Fibroblast of villous mesenchyme (primary cell): ENCODE results near the gene YKT6. TPM values are rescaled to one million over a fixed set of nuclear protein-coding genes. Genes with fewer than 3 reads are reported as not detected.

Source experiments
- DNase-seq: peaks from one replicate; pipeline ENCODE4 v3.0.0-alpha.2; 2010; ENCODE audit warnings: low read depth
- H3K4me3 ChIP-seq: 2 replicates; pipeline ENCODE4 v1.5.1; 2011; ENCODE audit warnings: low read depth, mild to moderate bottlenecking, low read length
- CTCF ChIP-seq: IDR thresholded peaks from 2 replicates; pipeline ENCODE4 v1.5.1; 2012; ENCODE audit warnings: low read depth, mild to moderate bottlenecking, low read length; ENCODE audit not compliant: insufficient read depth
- total RNA-seq: library from RNA; depleted of rRNA; stranded (reverse); fragments of >200 nt; gene quantifications from 2 replicates; pipeline ENCODE4 v1.2.3, GENCODE V29; 2012

The YKT6 gene
- total RNA-seq, 1 donor, result 108 TPM

- no peak for TF ChIP-seq CTCF
- H3K4me3 ChIP-seq, result no peak overlapping the region
- no peak for DNase-seq
Observed at GRCh38 chr7:44226396-44226753, 25.6 kb downstream of the YKT6 start.

- TF ChIP-seq CTCF, result no peak
- DNase-seq, result no peak
- H3K4me3 ChIP-seq, result no peak overlapping the region
Observed at GRCh38 chr7:44227911-44228310, 27.1 kb downstream of the YKT6 start.

- no peak for DNase-seq
- no peak for TF ChIP-seq CTCF
Observed at GRCh38 chr7:44228571-44229350, 28.0 kb downstream of the YKT6 start.

GRCh38 chr7:44229546-44230105 lies 28.8 kb downstream of the YKT6 start:
- TF ChIP-seq CTCF, result no peak
- no peak for DNase-seq
- H3K4me3 ChIP-seq, result no peak overlapping the region

More at GRCh38 chr7:44228571-44229350, 28.0 kb downstream of the YKT6 start:
- H3K4me3 ChIP-seq, result no peak overlapping the region

- no peak for TF ChIP-seq CTCF
- no peak overlapping the region for H3K4me3 ChIP-seq
- no peak for DNase-seq
Observed at GRCh38 chr7:44230286-44230685, 29.5 kb downstream of the YKT6 start.

- H3K4me3 ChIP-seq, result no peak overlapping the region
- no peak for DNase-seq
- no peak for TF ChIP-seq CTCF
Observed at GRCh38 chr7:44231088-44231487, 30.3 kb downstream of the YKT6 start.
